ENCODE data around the gene PAPSS2.
"Not testable (repeated sequence)": the region's sequence is repeated elsewhere in the genome, so short reads cannot be mapped to it uniquely, and the experiment has no call there.

The PAPSS2 gene

GRCh38 chr10:87642486-87642885, 17.2 kb upstream of the PAPSS2 start:
- no peak for DNase-seq (ENCODE audit: low read depth in 2 of 2)

GRCh38 chr10:87642988-87643387, 16.7 kb upstream of the PAPSS2 start:
- no peak for DNase-seq (ENCODE audit: low read depth in 2 of 2)

- DNase-seq (ENCODE audit: low read depth in 2 of 2) = no peak
These were observed 15.8 kb upstream of the PAPSS2 start for GRCh38 chr10:87643920-87644319.

GRCh38 chr10:87644500-87644899, 15.2 kb upstream of the PAPSS2 start:
- not testable (repeated sequence) for DNase-seq (ENCODE audit: low read depth in 2 of 2)

GRCh38 chr10:87646192-87646909, 13.3 kb upstream of the PAPSS2 start:
- DNase-seq (ENCODE audit: low read depth in 2 of 2) = no peak

GRCh38 chr10:87646935-87647334, 12.7 kb upstream of the PAPSS2 start:
- DNase-seq (ENCODE audit: low read depth in 2 of 2) = no peak

- no peak for DNase-seq (ENCODE audit: low read depth in 2 of 2)
These were observed 8.7 kb upstream of the PAPSS2 start for GRCh38 chr10:87650838-87651589.

GRCh38 chr10:87651801-87652200, 7.9 kb upstream of the PAPSS2 start:
- no peak for DNase-seq (ENCODE audit: low read depth in 2 of 2)

GRCh38 chr10:87652261-87652660, 7.4 kb upstream of the PAPSS2 start:
- DNase-seq (ENCODE audit: low read depth in 2 of 2) = no peak

- DNase-seq (ENCODE audit: low read depth in 2 of 2) = no peak
These were observed 5.5 kb upstream of the PAPSS2 start for GRCh38 chr10:87654212-87654611.

- no peak for DNase-seq (ENCODE audit: low read depth in 2 of 2)
These were observed 3.1 kb upstream of the PAPSS2 start for GRCh38 chr10:87656431-87657072.

- DNase-seq (ENCODE audit: low read depth in 2 of 2) = no peak
These were observed 2.3 kb upstream of the PAPSS2 start for GRCh38 chr10:87657371-87657770.

GRCh38 chr10:87658321-87658795, 1.3 kb upstream of the PAPSS2 start:
- DNase-seq (ENCODE audit: low read depth in 2 of 2) = no peak

- DNase-seq (ENCODE audit: low read depth in 2 of 2) = no peak
These were observed 671 bp upstream of the PAPSS2 start for GRCh38 chr10:87658858-87659555.

GRCh38 chr10:87660484-87661133, 931 bp downstream of the PAPSS2 start:
- DNase-seq (ENCODE audit: low read depth in 2 of 2) = no peak

- no peak for DNase-seq (ENCODE audit: low read depth in 2 of 2)
These were observed 2.4 kb downstream of the PAPSS2 start for GRCh38 chr10:87661861-87662785.

GRCh38 chr10:87664276-87664701, 4.6 kb downstream of the PAPSS2 start:
- no peak for DNase-seq (ENCODE audit: low read depth in 2 of 2)

GRCh38 chr10:87667493-87667892, 7.8 kb downstream of the PAPSS2 start:
- DNase-seq (ENCODE audit: low read depth in 2 of 2) = no peak

- no peak for DNase-seq (ENCODE audit: low read depth in 2 of 2)
These were observed 8.8 kb downstream of the PAPSS2 start for GRCh38 chr10:87668324-87669074.

GRCh38 chr10:87669752-87670151, 10.1 kb downstream of the PAPSS2 start:
- no peak for DNase-seq (ENCODE audit: low read depth in 2 of 2)
